BJ (cell line): Measurements from ENCODE around the gene ZNF674. TPM values are rescaled to one million over a fixed set of nuclear protein-coding genes. Genes with fewer than 3 reads are reported as not detected.

Source experiments
- CTCF ChIA-PET: fragments of 350-600 bp; formaldehyde crosslinking; extraction: SDS; loops from one replicate; lab custom pipeline; 2021; ENCODE audit warnings: antibody characterized with exemption, inconsistent platforms; lab: Yijun Ruan, JAX
- POLR2A ChIA-PET: fragments of 300-600 bp; sonication (Branson Sonifier 250); formaldehyde crosslinking; extraction: SDS; loops from one replicate; lab custom pipeline; 2021; ENCODE audit warnings: antibody characterized with exemption; lab: Charles Lee
- DNase-seq: peaks from one replicate; pipeline ENCODE4 v3.0.0-alpha.2; 2011; ENCODE audit warnings: low read depth
- H3K27me3 ChIP-seq: 2 replicates; pipeline ENCODE4 v1.6.0; 2011; ENCODE audit warnings: low read length; ENCODE audit not compliant: control insufficient read depth, insufficient read depth
- H3K36me3 ChIP-seq: 2 replicates; pipeline ENCODE4 v1.5.1; 2011; ENCODE audit warnings: low read length; ENCODE audit not compliant: control insufficient read depth, insufficient read depth
- H3K4me3 ChIP-seq: 2 replicates; pipeline ENCODE4 v1.5.1; 2011; ENCODE audit warnings: low read depth, mild to moderate bottlenecking, control low read depth, low read length
- CTCF ChIP-seq: IDR thresholded peaks from 2 replicates; pipeline ENCODE4 v1.5.1; 2011; ENCODE audit warnings: low read depth, mild to moderate bottlenecking, control low read depth, inconsistent platforms, low read length, moderate library complexity; ENCODE audit not compliant: insufficient read depth
- polyA plus RNA-seq: library from polyadenylated mRNA; depleted of rRNA; stranded (reverse); fragments of >200 nt; gene quantifications from 2 replicates; pipeline ENCODE4 v1.2.3, GENCODE V29; 2011

Gene ZNF674
- polyA plus RNA-seq, 1 experiment: 7.0 TPM

- POLR2A ChIA-PET: no interaction called here
- no peak for DNase-seq
Observed at GRCh38 chrX:46577221-46578005, 32.2 kb upstream of the ZNF674 start.

GRCh38 chrX:46576458-46576857 lies 31.2 kb upstream of the ZNF674 start:
- no peak for TF ChIP-seq CTCF
- DNase-seq: no peak
- CTCF ChIA-PET: interaction anchor here (0.6 to 0.9 kb wide), 2 partner anchors 52 to 65 kb away, joined by 3 read pairs; no protein-coding TSS in a partner anchor

More at GRCh38 chrX:46577221-46578005, 32.2 kb upstream of the ZNF674 start:
- Histone ChIP-seq H3K4me3 (no peak overlapping the region), H3K36me3 (no peaks in the 10 kb centered on the region), H3K27me3 (no peaks in the 10 kb centered on the region)
- TF ChIP-seq CTCF: no peak
- CTCF ChIA-PET: interaction anchor here (0.6 to 1.5 kb wide), 2 partner anchors 65 to 937 kb away, joined by 3 to 5 read pairs; no protein-coding TSS in a partner anchor

DNA sequence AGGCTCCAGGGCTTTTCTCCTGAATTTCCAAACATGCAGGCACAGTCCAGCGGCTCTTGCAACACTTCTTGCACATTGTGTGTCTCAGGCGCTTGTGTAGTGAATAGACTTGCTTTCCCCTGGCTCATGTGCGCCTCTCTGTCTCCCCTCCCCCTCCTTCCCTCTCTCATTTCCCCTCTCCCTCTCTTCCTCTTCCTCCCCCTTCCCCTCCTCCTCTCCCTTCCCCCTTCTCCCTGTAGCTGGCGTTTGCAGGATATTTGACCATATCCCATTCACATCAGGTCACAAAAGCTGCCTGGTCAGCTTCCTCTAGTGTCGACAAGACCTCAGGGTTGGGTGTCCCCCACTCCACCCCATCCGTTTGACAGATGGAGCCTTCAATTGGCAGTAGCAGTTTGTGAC lies 30.8 kb upstream of the ZNF674 start:
- DNase-seq: no peak
- peak overlapping the region; percentile 48 for H3K4me3 ChIP-seq
- no peaks in the 10 kb centered on the region for H3K36me3 ChIP-seq
- ChIA-PET POLR2A (no interaction called here), CTCF (interaction anchor here (0.6 to 0.9 kb wide), 2 partner anchors 53 to 66 kb away, joined by 3 read pairs; no protein-coding TSS in a partner anchor)
- H3K27me3 ChIP-seq: no peaks in the 10 kb centered on the region
- no peak for TF ChIP-seq CTCF

More at GRCh38 chrX:46576458-46576857, 31.2 kb upstream of the ZNF674 start:
- Histone ChIP-seq H3K27me3 (no peaks in the 10 kb centered on the region), H3K4me3 (no peak overlapping the region), H3K36me3 (no peaks in the 10 kb centered on the region)
- POLR2A ChIA-PET: no interaction called here

DNA sequence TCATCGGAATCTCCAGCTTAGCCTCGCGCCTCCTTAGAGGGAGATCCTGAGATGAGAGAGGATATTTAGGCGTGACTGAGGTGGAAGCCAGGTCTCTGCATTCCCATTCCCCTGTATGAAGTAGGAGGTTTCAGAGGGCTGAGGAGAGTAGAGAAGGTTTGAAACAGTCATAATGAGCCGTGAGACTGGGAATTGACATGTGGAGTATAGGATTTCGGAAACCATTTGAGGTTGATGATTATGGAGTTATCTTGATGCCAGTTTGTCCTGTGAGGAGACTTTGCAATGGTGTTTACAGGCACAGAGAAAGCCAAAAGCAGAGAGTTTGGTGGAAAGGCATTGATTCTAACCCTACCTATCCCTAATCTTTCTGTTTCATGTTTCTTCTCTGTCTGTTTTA lies 30.4 kb upstream of the ZNF674 start:
- ChIA-PET POLR2A (no interaction called here), CTCF (interaction anchor here (0.9 kb wide), 1 partner anchor 66 kb away, joined by 3 read pairs; no protein-coding TSS in a partner anchor)
- no peak for DNase-seq
- H3K36me3 ChIP-seq: no peaks in the 10 kb centered on the region
- H3K27me3 ChIP-seq: no peaks in the 10 kb centered on the region
- H3K4me3 ChIP-seq: peak overlapping the region; percentile 48
- no peak for TF ChIP-seq CTCF

DNA sequence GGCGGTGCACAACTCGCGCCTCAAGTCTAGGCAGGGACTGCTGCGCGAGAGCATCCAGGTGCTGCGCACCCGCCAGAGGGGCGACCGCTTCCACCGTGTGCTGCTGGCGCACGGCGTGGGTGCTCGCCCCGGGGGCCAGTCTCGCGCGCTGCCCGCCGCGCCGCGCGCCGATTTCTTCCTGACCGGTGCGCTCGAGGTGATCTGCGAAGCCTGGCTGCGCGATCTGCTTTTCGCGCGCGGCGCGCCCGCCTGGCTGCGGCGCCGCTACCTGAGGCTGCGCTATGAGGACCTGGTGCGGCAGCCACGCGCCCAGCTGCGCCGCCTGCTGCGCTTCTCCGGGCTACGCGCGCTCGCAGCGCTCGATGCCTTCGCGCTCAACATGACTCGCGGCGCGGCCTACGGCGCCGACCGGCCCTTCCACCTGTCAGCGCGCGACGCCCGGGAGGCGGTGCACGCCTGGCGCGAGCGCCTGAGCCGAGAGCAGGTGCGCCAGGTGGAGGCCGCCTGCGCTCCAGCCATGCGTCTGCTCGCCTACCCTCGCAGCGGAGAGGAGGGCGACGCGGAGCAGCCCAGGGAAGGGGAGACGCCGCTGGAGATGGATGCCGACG lies 29.7 kb upstream of the ZNF674 start:
- no peak for TF ChIP-seq CTCF
- CTCF ChIA-PET: no interaction called here
- POLR2A ChIA-PET: no interaction called here

More for the DNA sequence above, 29.7 kb upstream of the ZNF674 start:
- Histone ChIP-seq H3K27me3 (no peaks in the 10 kb centered on the region), H3K4me3 (peak overlapping the region; percentile 48), H3K36me3 (no peaks in the 10 kb centered on the region)
- no peak for DNase-seq
